WTC11 (cell line): ENCODE results near the gene SELL. TPM values are rescaled to one million over a fixed set of nuclear protein-coding genes. Genes with fewer than 3 reads are reported as not detected.

ENCODE experiments used
- ATAC-seq: fragments of 200-7000 bp; cut with Tn5 transposase; 2 replicates; pipeline ENCODE4 v1.10.0; 2021; ENCODE audit warnings: mild to moderate bottlenecking, moderate library complexity
- CTCF ChIA-PET: fragments of 300-600 bp; sonication (Branson Sonifier 250); formaldehyde crosslinking; loops from one replicate; lab custom pipeline; 2021; ENCODE audit warnings: antibody characterized with exemption; lab: Charles Lee
- POLR2A ChIA-PET: fragments of 350-600 bp; sonication (Branson Sonifier 250); formaldehyde crosslinking; loops from one replicate; lab custom pipeline; 2021; ENCODE audit warnings: antibody characterized with exemption; lab: Charles Lee
- DNase-seq: peaks from one replicate; pipeline ENCODE4 v3.0.0; 2021; ENCODE audit warnings: low spot score
- H3K27ac Mint-ChIP-seq: 2 replicates; pipeline ENCODE4 v1.8.0; 2021; ENCODE audit warnings: mixed read lengths
- H3K27me3 Mint-ChIP-seq: 2 replicates; pipeline ENCODE4 v1.8.0; 2021; ENCODE audit warnings: low read depth, mild to moderate bottlenecking, moderate library complexity, mixed read lengths
- H3K36me3 Mint-ChIP-seq: 2 replicates; pipeline ENCODE4 v1.8.0; 2021; ENCODE audit warnings: mixed read lengths
- H3K4me1 Mint-ChIP-seq: 2 replicates; pipeline ENCODE4 v1.8.0; 2022; ENCODE audit warnings: mixed read lengths
- H3K4me3 Mint-ChIP-seq: 2 replicates; pipeline ENCODE4 v1.8.0; 2021; ENCODE audit warnings: mild to moderate bottlenecking, moderate library complexity, mixed read lengths
- H3K9me3 Mint-ChIP-seq: 2 replicates; pipeline ENCODE4 v1.8.0; 2021; ENCODE audit warnings: mixed read lengths
- ARID4B ChIP-seq: sonication (generic); formaldehyde crosslinking; IDR thresholded peaks from 2 replicates; pipeline ENCODE4 v1.8.0; 2023; ENCODE audit warnings: missing genetic modification reagents, mild to moderate bottlenecking, borderline replicate concordance
- CBFB ChIP-seq: sonication (generic); formaldehyde crosslinking; IDR thresholded peaks from 2 replicates; pipeline ENCODE4 v1.8.1; 2022; ENCODE audit warnings: mild to moderate bottlenecking, low read depth, missing genetic modification reagents
- E2F5 ChIP-seq: sonication (generic); formaldehyde crosslinking; IDR thresholded peaks from 2 replicates; pipeline ENCODE4 v1.8.1; 2022; ENCODE audit warnings: mild to moderate bottlenecking, moderate library complexity, missing genetic modification reagents
- FOXK1 ChIP-seq: sonication (generic); formaldehyde crosslinking; IDR thresholded peaks from 2 replicates; pipeline ENCODE4 v1.8.0; 2022; ENCODE audit warnings: mild to moderate bottlenecking, moderate library complexity, missing genetic modification reagents
- FOXP1 ChIP-seq: sonication (generic); formaldehyde crosslinking; IDR thresholded peaks from 2 replicates; pipeline ENCODE4 v1.8.0; 2022; ENCODE audit warnings: missing genetic modification reagents, mild to moderate bottlenecking, moderate library complexity, borderline replicate concordance
- GRHL2 ChIP-seq: fragments of 250-450 bp; sonication (Bioruptor Pico); IDR thresholded peaks from 2 replicates; pipeline ENCODE4 v1.8.0; 2022; ENCODE audit warnings: mild to moderate bottlenecking, moderate library complexity; ENCODE audit not compliant: insufficient replicate concordance, severe bottlenecking
- IRF2 ChIP-seq: sonication (generic); formaldehyde crosslinking; IDR thresholded peaks from 2 replicates; pipeline ENCODE4 v1.8.0; 2022; ENCODE audit warnings: low read depth, missing genetic modification reagents, borderline replicate concordance
- NFATC4 ChIP-seq: fragments of 250-450 bp; sonication (Bioruptor Pico); IDR thresholded peaks from 2 replicates; pipeline ENCODE4 v1.9.0; 2021; ENCODE audit warnings: mild to moderate bottlenecking
- NR1H2 ChIP-seq: sonication (generic); formaldehyde crosslinking; IDR thresholded peaks from 2 replicates; pipeline ENCODE4 v1.9.0; 2021; ENCODE audit warnings: mild to moderate bottlenecking, moderate library complexity, missing genetic modification reagents
- PRDM15 ChIP-seq: sonication (generic); formaldehyde crosslinking; IDR thresholded peaks from 2 replicates; pipeline ENCODE4 v1.8.0; 2022; ENCODE audit warnings: missing genetic modification reagents
- RELA ChIP-seq: sonication (generic); formaldehyde crosslinking; IDR thresholded peaks from 2 replicates; pipeline ENCODE4 v1.8.1; 2022; ENCODE audit warnings: missing genetic modification reagents, mild to moderate bottlenecking, borderline replicate concordance
- TEAD4 ChIP-seq: sonication (generic); formaldehyde crosslinking; IDR thresholded peaks from 2 replicates; pipeline ENCODE4 v1.8.0; 2022; ENCODE audit warnings: mild to moderate bottlenecking, missing genetic modification reagents
- ZNF232 ChIP-seq: sonication (generic); formaldehyde crosslinking; IDR thresholded peaks from 2 replicates; pipeline ENCODE4 v1.8.0; 2022; ENCODE audit warnings: mild to moderate bottlenecking, missing genetic modification reagents
- ZNF281 ChIP-seq: sonication (generic); formaldehyde crosslinking; IDR thresholded peaks from 2 replicates; pipeline ENCODE4 v1.8.0; 2023; ENCODE audit warnings: mild to moderate bottlenecking, missing genetic modification reagents
- ZNF317 ChIP-seq: sonication (generic); formaldehyde crosslinking; IDR thresholded peaks from 2 replicates; pipeline ENCODE4 v1.8.1; 2023; ENCODE audit warnings: low read depth, mild to moderate bottlenecking, moderate library complexity, missing genetic modification reagents, borderline replicate concordance
- ZNF423 ChIP-seq: fragments of 250-450 bp; sonication (Bioruptor Pico); IDR thresholded peaks from 2 replicates; pipeline ENCODE4 v2.1.2; 2022; ENCODE audit warnings: mild to moderate bottlenecking, moderate library complexity
- ZNF425 ChIP-seq: fragments of 250-450 bp; sonication (Bioruptor Pico); conservative IDR thresholded peaks from 2 replicates; pipeline ENCODE4 v1.9.0; 2021; ENCODE audit warnings: mild to moderate bottlenecking
- ZNF532 ChIP-seq: fragments of 250-450 bp; sonication (Bioruptor Pico); IDR thresholded peaks from 2 replicates; pipeline ENCODE4 v1.9.0; 2021; ENCODE audit warnings: mild to moderate bottlenecking, borderline replicate concordance
- total RNA-seq: library from RNA; stranded (reverse); gene quantifications from 3 replicates; pipeline ENCODE4 v1.2.3, GENCODE V29; 2021

SELL gene
- total RNA-seq, 1 experiment from 2014 or later = 0.26 TPM

- no peak overlapping the region for H3K27ac Mint-ChIP-seq
- no peaks in the 10 kb centered on the region for H3K36me3 Mint-ChIP-seq
- H3K4me1 Mint-ChIP-seq = peaks cover 16% of the 10 kb centered on the region
- POLR2A ChIA-PET = no interaction called here
- TF ChIP-seq IRF2 (CRISPR knock-in tag) (no peak), CBFB (no peak), RELA (no peak), ZNF425 (CRISPR knock-in tag) (no peak), ZNF532 (no peak), ZNF281 (CRISPR knock-in tag) (no peak), ZNF317 (no peak), FOXP1 (CRISPR knock-in tag) (no peak), GRHL2 (CRISPR knock-in tag) (no peak), NFATC4 (CRISPR knock-in tag) (no peak), FOXK1 (no peak), ZNF423 (no peak), ZNF232 (CRISPR knock-in tag) (no peak), PRDM15 (no peak), NR1H2 (no peak), E2F5 (CRISPR knock-in tag) (no peak), ARID4B (CRISPR knock-in tag) (no peak), TEAD4 (no peak)
- TF ChIP-seq, all 79 proteins: peak for 0
- DNase-seq (no peak), ATAC-seq (no peak)
- CTCF ChIA-PET = no interaction called here
- H3K4me3 Mint-ChIP-seq = no peak overlapping the region
- no peaks in the 10 kb centered on the region for H3K27me3 Mint-ChIP-seq
- no peaks in the 10 kb centered on the region for H3K9me3 Mint-ChIP-seq
Measured at GRCh38 chr1:169750041-169750440, 38.6 kb upstream of the SELL start.
